Ovary (tissue), 3 donors: Measurements from ENCODE around the gene RPS26.

Experiments used
- CTCF ChIP-seq, 3 donors: fragments of 450-650 bp in 2 of 3; fragments of 200-600 bp in 1 of 3; IDR thresholded peaks; one replicate each; pipeline versions ENCODE4 v1.5.1 to v1.8.0; 2016 to 2022; ENCODE audit warnings: antibody characterized with exemption in 3 of 3, mild to moderate bottlenecking in 1 of 3
- EP300 ChIP-seq: sonication (generic); formaldehyde crosslinking; IDR thresholded peaks from one replicate; pipeline ENCODE4 v1.6.1; 2017; ENCODE audit warnings: antibody characterized with exemption
- POLR2A ChIP-seq: fragments of 450-650 bp; IDR thresholded peaks from one replicate; pipeline ENCODE4 v1.6.1; 2017; ENCODE audit warnings: antibody characterized with exemption, mild to moderate bottlenecking, moderate library complexity
- donor health status: DM: no; HTN: no; CAD: no.

DNA sequence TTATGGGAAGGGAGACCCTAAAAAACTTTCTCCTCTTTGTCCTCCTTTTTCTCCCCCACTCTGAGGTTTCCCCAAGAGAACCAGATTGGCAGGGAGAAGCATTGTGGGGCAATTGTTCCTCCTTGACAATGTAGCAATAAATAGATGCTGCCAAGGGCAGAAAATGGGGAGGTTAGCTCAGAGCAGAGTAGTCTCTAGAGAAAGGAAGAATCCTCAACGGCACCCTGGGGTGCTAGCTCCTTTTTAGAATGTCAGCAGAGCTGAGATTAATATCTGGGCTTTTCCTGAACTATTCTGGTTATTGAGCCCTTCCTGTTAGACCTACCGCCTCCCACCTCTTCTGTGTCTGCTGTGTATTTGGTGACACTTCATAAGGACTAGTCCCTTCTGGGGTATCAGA is 4.6 kb upstream of the RPS26 start:
- TF ChIP-seq CTCF (IDR thresholded peaks at IDR 0.05) (no peak), POLR2A (no peak), EP300 (no peak)
